Activated T-cell treated with anti-CD3 and anti-CD28 coated beads, Interleukin-2, amount 50 U/mL, for 24 hours (primary cell): ENCODE results near the gene RXFP1.

Experiments
- DNase-seq: peaks from one replicate; pipeline ENCODE4 v3.0.0-alpha.2; 2020
- H3K27ac Mint-ChIP-seq: 2 replicates; pipeline ENCODE4 v1.8.0; 2020; ENCODE audit warnings: mild to moderate bottlenecking, mixed read lengths
- H3K27me3 Mint-ChIP-seq: 2 replicates; pipeline ENCODE4 v1.8.0; 2020; ENCODE audit warnings: mixed read lengths
- H3K36me3 Mint-ChIP-seq: 2 replicates; pipeline ENCODE4 v1.8.0; 2020; ENCODE audit warnings: low read depth, mixed read lengths
- H3K4me1 Mint-ChIP-seq: 2 replicates; pipeline ENCODE4 v1.8.0; 2020; ENCODE audit warnings: low read depth, mixed read lengths
- H3K4me3 Mint-ChIP-seq: 2 replicates; pipeline ENCODE4 v1.8.0; 2020; ENCODE audit warnings: mild to moderate bottlenecking, moderate library complexity, mixed read lengths
- H3K9me3 Mint-ChIP-seq: 2 replicates; pipeline ENCODE4 v1.8.0; 2020; ENCODE audit warnings: mixed read lengths

The RXFP1 gene

DNA sequence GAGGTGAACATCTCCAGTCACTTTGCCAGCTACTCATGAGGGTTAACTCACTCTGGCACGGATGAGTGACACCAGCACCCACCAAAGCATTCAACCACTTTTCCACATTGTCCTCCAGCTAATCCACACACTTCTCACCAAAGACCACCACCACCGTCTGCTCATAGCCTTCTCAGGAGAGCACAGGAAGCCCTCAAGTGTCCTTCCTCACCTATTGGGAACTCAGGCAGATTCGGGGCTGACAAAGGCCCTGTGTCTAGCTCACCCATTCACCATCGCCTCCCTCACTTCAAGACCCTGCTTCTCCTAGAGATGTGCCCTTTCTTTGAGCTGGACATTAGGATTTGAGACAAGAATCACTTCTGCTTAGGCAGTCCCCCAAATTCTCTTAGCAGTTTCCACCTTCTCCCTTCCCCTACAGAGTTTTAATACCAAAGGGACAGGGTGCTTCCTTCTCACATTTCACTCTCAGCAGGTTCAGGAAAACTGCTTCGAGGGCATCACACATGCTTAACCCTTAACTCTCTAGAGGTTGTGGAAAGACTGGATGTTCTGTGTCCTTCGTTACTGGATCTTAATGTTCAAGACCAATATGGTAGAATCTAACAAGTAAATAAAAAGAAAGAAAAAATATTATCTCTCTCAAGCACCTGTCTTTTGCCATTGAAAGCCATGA lies 11.0 kb downstream of the RXFP1 start:
- Mint-ChIP-seq H3K27me3 (peaks cover 4% of the 10 kb centered on the region), H3K4me3 (no peak overlapping the region)
- no peak for DNase-seq

DNA sequence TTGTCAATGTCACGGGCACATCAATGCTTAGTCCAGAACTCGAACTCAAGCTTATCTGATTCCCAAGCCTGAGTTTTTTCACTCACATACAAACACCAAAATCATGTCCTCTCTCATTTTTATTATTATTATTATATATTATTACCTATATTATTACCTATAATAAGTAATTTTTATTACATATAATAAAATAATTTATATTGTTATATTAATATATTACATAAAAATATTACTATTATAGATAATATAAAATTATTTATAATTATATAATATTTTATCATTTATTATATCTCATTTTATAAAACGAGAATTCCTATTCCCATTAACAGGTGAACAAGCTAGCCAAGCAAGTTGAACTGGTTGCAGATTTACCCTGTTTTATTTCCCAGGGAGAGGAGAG lies 13.0 kb downstream of the RXFP1 start:
- no peaks in the 10 kb centered on the region for H3K36me3 Mint-ChIP-seq
- peak overlapping the region; percentile 42 for H3K27ac Mint-ChIP-seq
- H3K4me3 Mint-ChIP-seq: no peak overlapping the region
- H3K4me1 Mint-ChIP-seq: peaks cover 8% of the 10 kb centered on the region
- no peak for DNase-seq
- H3K9me3 Mint-ChIP-seq: peaks cover 3% of the 10 kb centered on the region
- H3K27me3 Mint-ChIP-seq: peaks cover 4% of the 10 kb centered on the region

More for the DNA sequence above, 11.0 kb downstream of the RXFP1 start:
- H3K27ac Mint-ChIP-seq: no peak overlapping the region
- peaks cover 8% of the 10 kb centered on the region for H3K4me1 Mint-ChIP-seq
- H3K36me3 Mint-ChIP-seq: no peaks in the 10 kb centered on the region
- H3K9me3 Mint-ChIP-seq: peaks cover 3% of the 10 kb centered on the region

GRCh38 chr4:158535130-158535614 lies 13.5 kb downstream of the RXFP1 start:
- Mint-ChIP-seq H3K27ac (peak overlapping the region; percentile 42), H3K9me3 (peaks cover 3% of the 10 kb centered on the region), H3K27me3 (peaks cover 4% of the 10 kb centered on the region), H3K4me1 (peaks cover 8% of the 10 kb centered on the region), H3K36me3 (no peaks in the 10 kb centered on the region), H3K4me3 (peak overlapping the region; percentile 11)
- DNase-seq: no peak

DNA sequence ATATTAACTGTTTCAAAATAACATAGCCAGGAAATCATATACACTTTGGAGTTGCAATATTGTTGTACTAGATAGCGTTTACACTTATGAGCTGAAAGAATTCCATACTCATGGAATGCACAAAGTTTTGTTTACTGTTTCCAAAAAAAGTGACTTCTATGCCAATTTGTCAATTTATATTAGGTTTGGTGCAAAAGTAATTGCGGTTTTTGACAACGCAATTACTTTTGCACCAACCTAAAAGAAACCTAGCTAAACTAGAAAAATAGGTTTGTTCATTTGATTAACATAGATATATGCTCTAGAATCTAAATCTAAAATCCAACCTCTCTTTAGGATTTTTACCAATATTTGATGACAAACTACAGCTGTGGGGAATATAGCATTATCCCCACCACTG lies 15.2 kb downstream of the RXFP1 start:
- Mint-ChIP-seq H3K36me3 (no peaks in the 10 kb centered on the region), H3K4me1 (peaks cover 8% of the 10 kb centered on the region), H3K4me3 (no peak overlapping the region), H3K27me3 (peaks cover 4% of the 10 kb centered on the region), H3K27ac (no peak overlapping the region), H3K9me3 (peaks cover 3% of the 10 kb centered on the region)
- DNase-seq: no peak

GRCh38 chr4:158538176-158538575 lies 16.5 kb downstream of the RXFP1 start:
- no peak overlapping the region for H3K4me3 Mint-ChIP-seq
- DNase-seq: no peak
- peaks cover 14% of the 10 kb centered on the region for H3K4me1 Mint-ChIP-seq
- no peak overlapping the region for H3K27ac Mint-ChIP-seq
- H3K36me3 Mint-ChIP-seq: no peaks in the 10 kb centered on the region
- peaks cover 3% of the 10 kb centered on the region for H3K9me3 Mint-ChIP-seq
- peaks cover 4% of the 10 kb centered on the region for H3K27me3 Mint-ChIP-seq

GRCh38 chr4:158538911-158539310 lies 17.2 kb downstream of the RXFP1 start:
- H3K4me3 Mint-ChIP-seq: no peak overlapping the region
- no peak overlapping the region for H3K27ac Mint-ChIP-seq
- H3K9me3 Mint-ChIP-seq: peaks cover 3% of the 10 kb centered on the region
- no peak for DNase-seq
- H3K27me3 Mint-ChIP-seq: peaks cover 4% of the 10 kb centered on the region
- peaks cover 14% of the 10 kb centered on the region for H3K4me1 Mint-ChIP-seq
- H3K36me3 Mint-ChIP-seq: no peaks in the 10 kb centered on the region

- no peak for DNase-seq
- H3K36me3 Mint-ChIP-seq: no peaks in the 10 kb centered on the region
- no peak overlapping the region for H3K4me3 Mint-ChIP-seq
- H3K27ac Mint-ChIP-seq: no peak overlapping the region
- H3K9me3 Mint-ChIP-seq: no peaks in the 10 kb centered on the region
- peaks cover 9% of the 10 kb centered on the region for H3K4me1 Mint-ChIP-seq
- peaks cover 4% of the 10 kb centered on the region for H3K27me3 Mint-ChIP-seq
These were observed 18.6 kb downstream of the RXFP1 start for GRCh38 chr4:158540125-158540907.

DNA sequence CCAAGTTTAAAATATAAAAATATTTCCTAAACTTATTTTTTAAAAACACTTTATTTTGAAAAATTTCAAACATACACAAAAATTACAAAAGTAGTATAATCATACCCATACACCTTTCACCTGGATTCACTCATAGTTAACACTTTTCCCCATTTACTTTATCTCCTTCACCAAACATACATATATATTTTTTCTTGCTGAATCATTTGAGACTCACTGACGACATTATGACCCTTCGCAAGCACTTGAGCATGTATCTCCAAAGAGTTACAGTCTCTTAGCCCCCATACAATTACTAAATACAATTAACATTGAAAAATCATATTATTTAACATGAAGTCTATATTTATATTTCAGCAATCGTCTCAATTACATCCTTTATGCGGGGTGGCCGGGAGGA lies 19.8 kb downstream of the RXFP1 start:
- no peaks in the 10 kb centered on the region for H3K9me3 Mint-ChIP-seq
- peaks cover 6% of the 10 kb centered on the region for H3K4me1 Mint-ChIP-seq
- H3K36me3 Mint-ChIP-seq: no peaks in the 10 kb centered on the region
- no peak for DNase-seq
- peaks cover 4% of the 10 kb centered on the region for H3K27me3 Mint-ChIP-seq
- no peak overlapping the region for H3K27ac Mint-ChIP-seq
- H3K4me3 Mint-ChIP-seq: no peak overlapping the region

DNA sequence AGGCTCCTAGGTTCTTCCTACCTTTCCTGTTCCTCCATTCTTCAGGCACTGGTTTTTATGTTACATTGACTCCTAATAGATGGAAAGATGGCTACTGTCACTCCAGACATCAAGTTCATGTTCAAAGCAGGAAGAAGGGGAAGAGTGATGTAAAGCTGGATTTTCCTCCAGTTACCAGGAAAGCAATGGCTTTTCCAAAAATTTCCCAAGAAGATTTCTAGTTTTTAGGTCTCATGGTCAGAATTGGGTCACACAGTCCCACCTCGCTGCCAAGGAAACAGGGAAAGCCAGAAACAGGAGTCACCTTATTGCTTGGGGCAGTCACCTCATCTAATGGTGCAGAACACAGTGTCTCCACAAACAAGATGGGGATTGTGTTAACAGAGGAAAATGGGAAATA lies 21.5 kb downstream of the RXFP1 start:
- Mint-ChIP-seq H3K4me3 (no peak overlapping the region), H3K9me3 (no peaks in the 10 kb centered on the region), H3K27ac (no peak overlapping the region), H3K4me1 (peaks cover 6% of the 10 kb centered on the region), H3K36me3 (no peaks in the 10 kb centered on the region), H3K27me3 (no peaks in the 10 kb centered on the region)
- no peak for DNase-seq

GRCh38 chr4:158544141-158544540 lies 22.5 kb downstream of the RXFP1 start:
- H3K36me3 Mint-ChIP-seq: no peaks in the 10 kb centered on the region
- no peaks in the 10 kb centered on the region for H3K9me3 Mint-ChIP-seq
- H3K4me3 Mint-ChIP-seq: no peak overlapping the region
- H3K27ac Mint-ChIP-seq: no peak overlapping the region
- H3K27me3 Mint-ChIP-seq: no peaks in the 10 kb centered on the region
- DNase-seq: no peak
- peaks cover 6% of the 10 kb centered on the region for H3K4me1 Mint-ChIP-seq

GRCh38 chr4:158553364-158553763 lies 31.7 kb downstream of the RXFP1 start:
- no peaks in the 10 kb centered on the region for H3K36me3 Mint-ChIP-seq
- peaks cover 18% of the 10 kb centered on the region for H3K27me3 Mint-ChIP-seq
- DNase-seq: no peak
- no peaks in the 10 kb centered on the region for H3K9me3 Mint-ChIP-seq
- H3K27ac Mint-ChIP-seq: no peak overlapping the region
- H3K4me3 Mint-ChIP-seq: no peak overlapping the region
- H3K4me1 Mint-ChIP-seq: no peaks in the 10 kb centered on the region

DNA sequence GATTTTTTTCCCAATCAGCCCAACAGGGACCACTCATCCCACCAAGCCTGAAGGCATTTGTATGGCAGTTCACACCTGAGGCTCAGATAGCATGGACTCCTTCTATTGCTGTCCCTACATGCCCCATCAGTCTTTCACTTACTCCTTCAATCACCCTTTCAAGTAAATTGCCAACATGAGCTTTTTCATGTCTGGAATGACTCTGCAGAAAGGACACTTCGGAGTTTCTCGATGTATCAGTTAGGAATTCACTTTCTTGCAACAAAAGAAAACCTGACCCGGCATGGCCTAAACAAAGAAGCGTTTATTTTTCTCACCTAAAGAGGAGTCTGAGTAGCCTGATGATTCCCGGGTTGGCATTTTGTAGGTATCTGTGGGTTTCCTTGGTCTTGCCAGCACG lies 38.6 kb downstream of the RXFP1 start:
- Mint-ChIP-seq H3K4me3 (no peak overlapping the region), H3K4me1 (no peaks in the 10 kb centered on the region), H3K27me3 (peaks cover 6% of the 10 kb centered on the region), H3K9me3 (no peaks in the 10 kb centered on the region), H3K36me3 (no peaks in the 10 kb centered on the region), H3K27ac (no peak overlapping the region)
- no peak for DNase-seq

DNA sequence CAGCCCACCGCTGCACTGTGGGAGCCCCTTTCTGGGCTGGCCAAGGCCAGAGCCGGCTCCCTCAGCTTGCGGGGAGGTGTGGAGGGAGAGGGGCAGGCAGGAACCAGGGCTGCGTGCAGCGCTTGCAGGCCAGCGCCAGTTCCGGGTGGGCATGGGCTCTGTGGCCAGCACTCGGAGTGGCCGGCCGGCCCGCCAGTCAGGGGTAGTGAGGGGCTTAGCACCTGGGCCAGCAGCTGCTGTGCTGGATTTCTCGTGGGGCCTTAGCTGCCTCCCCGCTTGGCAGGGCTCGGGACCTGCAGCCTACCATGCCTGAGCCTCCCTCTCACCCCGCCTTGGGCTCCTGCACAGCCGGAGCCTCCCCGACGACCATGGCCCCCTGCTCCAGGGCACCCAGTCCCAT lies 45.2 kb downstream of the RXFP1 start:
- H3K4me3 Mint-ChIP-seq: no peak overlapping the region
- H3K27me3 Mint-ChIP-seq: no peaks in the 10 kb centered on the region
- DNase-seq: no peak
- H3K36me3 Mint-ChIP-seq: no peaks in the 10 kb centered on the region
- H3K27ac Mint-ChIP-seq: no peak overlapping the region
- no peaks in the 10 kb centered on the region for H3K4me1 Mint-ChIP-seq
- no peaks in the 10 kb centered on the region for H3K9me3 Mint-ChIP-seq

DNA sequence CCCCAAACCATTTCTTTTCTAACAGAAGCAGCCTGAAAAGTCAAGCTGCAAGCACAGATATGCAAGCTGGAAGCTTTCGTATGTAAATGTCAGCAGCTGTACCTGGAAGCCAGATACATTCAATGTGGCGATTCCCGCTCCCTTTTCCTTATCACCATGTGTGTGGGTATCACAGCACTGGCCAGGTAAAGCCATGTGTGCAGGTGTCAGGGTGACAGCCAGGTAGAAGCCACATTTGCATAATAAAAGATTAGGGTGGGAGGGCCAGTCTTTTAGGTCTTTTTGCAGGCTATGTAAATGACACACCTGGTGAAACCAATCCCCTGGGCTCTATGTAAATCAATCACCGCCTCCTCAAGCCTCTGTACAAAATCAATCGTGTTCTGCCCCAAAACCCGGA lies 50.1 kb downstream of the RXFP1 start:
- no peaks in the 10 kb centered on the region for H3K4me1 Mint-ChIP-seq
- no peaks in the 10 kb centered on the region for H3K9me3 Mint-ChIP-seq
- H3K27me3 Mint-ChIP-seq: no peaks in the 10 kb centered on the region
- no peak for DNase-seq
- no peak overlapping the region for H3K27ac Mint-ChIP-seq
- no peaks in the 10 kb centered on the region for H3K36me3 Mint-ChIP-seq
- H3K4me3 Mint-ChIP-seq: no peak overlapping the region

DNA sequence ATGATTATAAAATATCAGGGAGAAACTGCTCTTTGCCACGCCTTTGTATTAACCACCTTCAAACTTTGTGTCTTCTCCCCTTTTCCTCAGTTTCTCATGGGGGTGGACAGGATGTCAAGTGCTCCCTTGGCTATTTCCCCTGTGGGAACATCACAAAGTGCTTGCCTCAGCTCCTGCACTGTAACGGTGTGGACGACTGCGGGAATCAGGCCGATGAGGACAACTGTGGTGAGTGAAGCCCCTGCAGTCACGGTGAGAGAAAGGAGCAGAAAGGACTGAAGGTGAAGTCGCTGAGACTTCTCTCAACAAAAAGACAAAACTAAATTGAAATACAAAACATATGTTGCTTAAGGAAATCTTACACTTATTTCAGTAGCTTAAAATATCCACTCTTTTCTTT lies 50.9 kb downstream of the RXFP1 start:
- Mint-ChIP-seq H3K4me1 (no peaks in the 10 kb centered on the region), H3K4me3 (no peak overlapping the region), H3K36me3 (no peaks in the 10 kb centered on the region), H3K27me3 (no peaks in the 10 kb centered on the region), H3K9me3 (no peaks in the 10 kb centered on the region), H3K27ac (no peak overlapping the region)
- no peak for DNase-seq
